Measurements from ENCODE around the gene PNCK. TPM values are rescaled to one million over a fixed set of nuclear protein-coding genes. Genes with fewer than 3 reads are reported as not detected.
"Not testable (repeated sequence)": the region's sequence is repeated elsewhere in the genome, so short reads cannot be mapped to it uniquely, and the experiment has no call there.

Gene PNCK
- total and polyA plus RNA-seq, 2 of the 13 experiments (the other 11 are each of a cell fraction or from before 2014, with no cell fraction given) = 33.1 TPM; not detected in 1

DNA sequence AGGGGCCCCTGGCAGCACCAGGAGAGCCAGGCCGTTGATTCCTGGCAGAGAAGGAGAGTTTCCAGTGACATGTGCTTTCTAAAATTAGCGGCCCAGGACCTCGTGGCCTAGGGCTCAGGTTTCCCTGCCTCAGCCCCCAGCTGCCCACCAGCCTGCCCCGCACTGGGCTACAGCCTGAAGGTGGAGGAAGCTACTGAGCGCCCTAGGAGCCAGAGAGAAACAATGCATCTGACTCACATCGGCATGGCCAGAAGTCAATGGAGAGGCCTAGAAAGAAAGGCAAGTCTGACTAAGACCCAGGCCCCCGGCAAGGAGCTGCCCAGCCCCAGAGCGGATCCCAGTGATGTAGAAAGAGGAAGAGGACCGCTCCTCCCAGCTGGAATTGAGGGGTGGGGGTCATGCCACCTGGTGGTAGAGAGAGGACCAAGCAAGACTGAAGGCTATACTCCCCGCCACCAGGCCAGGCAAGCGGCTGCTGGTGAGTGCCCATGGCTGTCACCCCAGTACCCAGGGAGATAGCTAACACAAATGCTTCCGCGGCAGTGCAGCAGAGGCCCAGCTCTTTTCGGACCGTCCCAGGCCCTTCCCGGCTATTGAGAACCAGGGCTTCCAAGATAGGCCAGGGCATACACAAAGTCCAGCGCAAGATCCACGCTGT is 31.9 kb upstream of the PNCK start:
- H3K4me2 ChIP-seq (ENCODE audit: low read depth, low read length); H3K9me3 ChIP-seq (ENCODE audit: low read length); BruUV-seq (replicated peaks); H2AFZ ChIP-seq (ENCODE audit: low read length); DNase-seq (ENCODE audit: low spot score); H3K4me3 ChIP-seq (replicated peaks in 1 of 3; ENCODE audit: insufficient read depth in 1 of 3, low read depth in 2 of 3, low read length in 3 of 3); in situ Hi-C loops (cut with HindIII; ENCODE audit: extremely low pct_ligation_motif_present, low pct_unique_long_range_greater_than_20kb); CTCF ChIA-PET (ENCODE audit: low intra/inter-chr PET ratio, low total read pairs); intact Hi-C loops (cut with micrococcal nuclease; ENCODE audit: unreplicated experiment); H3K79me2 ChIP-seq (ENCODE audit: insufficient read depth, low read length); FAIRE-seq; H3K4me1 ChIP-seq (ENCODE audit: insufficient read depth, low read length); H3K27me3 ChIP-seq (ENCODE audit: control insufficient read depth in 1 of 2, insufficient read depth in 2 of 2, low read length in 2 of 2); H4K20me1 ChIP-seq (ENCODE audit: insufficient read depth, low read length); H3K9ac ChIP-seq (ENCODE audit: insufficient read depth, low read depth, low read length); H3K27ac ChIP-seq (ENCODE audit: extremely low read length, insufficient read depth, low read length): not testable (repeated sequence)
- H3K36me3 ChIP-seq (replicated peaks in 1 of 2; ENCODE audit: control insufficient read depth in 1 of 2, insufficient read depth in 2 of 2, low read length in 2 of 2) = peaks cover 5 to 14% of the 10 kb centered on the region in 2 experiments; a peak in 3 of 5 replicates
- POLR2A ChIA-PET = interaction anchor here (1.0 kb wide), 1 partner anchor 21 kb away, joined by 3 read pairs; no protein-coding TSS in a partner anchor
- 100% methylated on average over 5 of the region's 18 CpGs for WGBS (ENCODE audit: low lambda C conversion rate)
- 0 out of 2 replicates have a peak, but pooled peaks have one; percentile 23 for TF ChIP-seq RBFOX2 (IDR thresholded peaks at IDR 0.05; ENCODE audit: low read depth, low read length)
- TF ChIP-seq, protein P1, sequence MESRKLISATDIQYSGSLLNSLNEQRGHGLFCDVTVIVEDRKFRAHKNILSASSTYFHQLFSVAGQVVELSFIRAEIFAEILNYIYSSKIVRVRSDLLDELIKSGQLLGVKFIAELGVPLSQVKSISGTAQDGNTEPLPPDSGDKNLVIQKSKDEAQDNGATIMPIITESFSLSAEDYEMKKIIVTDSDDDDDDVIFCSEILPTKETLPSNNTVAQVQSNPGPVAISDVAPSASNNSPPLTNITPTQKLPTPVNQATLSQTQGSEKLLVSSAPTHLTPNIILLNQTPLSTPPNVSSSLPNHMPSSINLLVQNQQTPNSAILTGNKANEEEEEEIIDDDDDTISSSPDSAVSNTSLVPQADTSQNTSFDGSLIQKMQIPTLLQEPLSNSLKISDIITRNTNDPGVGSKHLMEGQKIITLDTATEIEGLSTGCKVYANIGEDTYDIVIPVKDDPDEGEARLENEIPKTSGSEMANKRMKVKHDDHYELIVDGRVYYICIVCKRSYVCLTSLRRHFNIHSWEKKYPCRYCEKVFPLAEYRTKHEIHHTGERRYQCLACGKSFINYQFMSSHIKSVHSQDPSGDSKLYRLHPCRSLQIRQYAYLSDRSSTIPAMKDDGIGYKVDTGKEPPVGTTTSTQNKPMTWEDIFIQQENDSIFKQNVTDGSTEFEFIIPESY (CRISPR knock-in tag; IDR thresholded peaks at IDR 0.05) = peak; percentile 71; the same call in 1 of the 2 replicates
- ATAC-seq = peak; percentile 50

DNA sequence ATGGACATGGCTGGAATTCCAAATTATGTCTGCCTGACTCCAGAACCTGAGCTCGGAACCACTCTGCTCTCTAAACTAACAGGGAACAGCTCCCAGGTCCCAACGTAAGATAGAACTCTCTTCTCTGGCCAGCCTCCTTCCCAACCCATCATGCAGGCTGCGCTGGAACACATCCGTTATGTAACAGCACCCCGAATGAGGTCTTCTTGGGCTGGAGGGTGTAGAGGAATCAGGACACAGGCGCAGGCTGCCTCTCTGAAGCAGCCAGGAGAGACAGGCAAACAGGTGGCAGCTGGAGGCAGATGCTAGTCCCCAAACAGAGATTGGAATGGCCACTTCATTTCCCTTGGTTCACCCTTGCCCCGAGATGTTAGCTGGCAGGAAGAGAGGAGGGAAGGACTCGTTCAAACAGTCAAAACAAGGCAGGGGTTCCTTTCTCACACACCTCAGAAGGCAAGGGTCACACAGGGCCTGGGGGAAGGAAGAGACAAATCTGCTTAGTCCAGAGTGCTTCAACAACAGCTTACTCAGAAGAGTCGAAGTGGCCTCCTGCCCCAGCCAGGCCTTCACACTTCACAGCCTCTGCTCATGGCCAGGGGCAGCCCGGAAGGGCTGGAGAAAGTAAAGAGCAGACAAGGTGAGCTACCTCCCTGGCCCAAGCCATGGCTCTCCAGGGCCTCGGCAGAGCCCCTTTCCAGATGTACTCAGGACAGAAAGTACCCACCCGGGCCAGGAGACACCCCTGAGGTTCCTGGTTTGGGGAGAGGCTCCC is 31.2 kb upstream of the PNCK start:
- ATAC-seq; H4K20me1 ChIP-seq (ENCODE audit: insufficient read depth, low read length); H3K4me3 ChIP-seq (replicated peaks in 1 of 3; ENCODE audit: insufficient read depth in 1 of 3, low read depth in 2 of 3, low read length in 3 of 3); DNase-seq (ENCODE audit: low spot score); H3K4me2 ChIP-seq (ENCODE audit: low read depth, low read length); H3K27me3 ChIP-seq (ENCODE audit: control insufficient read depth in 1 of 2, insufficient read depth in 2 of 2, low read length in 2 of 2); CTCF ChIA-PET (ENCODE audit: low intra/inter-chr PET ratio, low total read pairs); H3K9me3 ChIP-seq (ENCODE audit: low read length); H3K9ac ChIP-seq (ENCODE audit: insufficient read depth, low read depth, low read length); BruUV-seq (replicated peaks); H3K79me2 ChIP-seq (ENCODE audit: insufficient read depth, low read length); H2AFZ ChIP-seq (ENCODE audit: low read length); intact Hi-C loops (cut with micrococcal nuclease; ENCODE audit: unreplicated experiment); FAIRE-seq; H3K27ac ChIP-seq (ENCODE audit: extremely low read length, insufficient read depth, low read length); H3K4me1 ChIP-seq (ENCODE audit: insufficient read depth, low read length); in situ Hi-C loops (cut with HindIII; ENCODE audit: extremely low pct_ligation_motif_present, low pct_unique_long_range_greater_than_20kb): not testable (repeated sequence)
- peaks cover 5 to 13% of the 10 kb centered on the region in 2 experiments; a peak in 3 of 5 replicates for H3K36me3 ChIP-seq (replicated peaks in 1 of 2; ENCODE audit: control insufficient read depth in 1 of 2, insufficient read depth in 2 of 2, low read length in 2 of 2)
- POLR2A ChIA-PET = interaction anchor here (1.0 kb wide), 1 partner anchor 22 kb away, joined by 3 read pairs; no protein-coding TSS in a partner anchor
- 95% methylated on average over 6 of the region's 12 CpGs for WGBS (ENCODE audit: low lambda C conversion rate)

Measured in HepG2 (cell line).